Cardiac fibroblast (primary cell): Measurements from ENCODE around the gene MNT.

Experiments used
- DNase-seq, 2 donors: peaks; one replicate each; pipeline versions ENCODE4 v3.0.0 to v3.0.0-alpha.2; 2010; ENCODE audit warnings: low read depth in 2 of 2
- H3K4me3 ChIP-seq, 2 donors: replicated peaks in 1 of 2; 1 replicate in 1 of 2; 2 replicates in 1 of 2; pipeline ENCODE4 v1.5.1; 2011; ENCODE audit warnings: low read depth in 2 of 2, low read length in 2 of 2, mild to moderate bottlenecking in 2 of 2, moderate library complexity in 1 of 2
- TF ChIP-seq, protein P1 (sequence below): IDR thresholded peaks from one replicate; pipeline ENCODE4 v1.5.1; 2011; ENCODE audit warnings: low read depth, mild to moderate bottlenecking, low read length, inconsistent platforms

MNT gene

DNA sequence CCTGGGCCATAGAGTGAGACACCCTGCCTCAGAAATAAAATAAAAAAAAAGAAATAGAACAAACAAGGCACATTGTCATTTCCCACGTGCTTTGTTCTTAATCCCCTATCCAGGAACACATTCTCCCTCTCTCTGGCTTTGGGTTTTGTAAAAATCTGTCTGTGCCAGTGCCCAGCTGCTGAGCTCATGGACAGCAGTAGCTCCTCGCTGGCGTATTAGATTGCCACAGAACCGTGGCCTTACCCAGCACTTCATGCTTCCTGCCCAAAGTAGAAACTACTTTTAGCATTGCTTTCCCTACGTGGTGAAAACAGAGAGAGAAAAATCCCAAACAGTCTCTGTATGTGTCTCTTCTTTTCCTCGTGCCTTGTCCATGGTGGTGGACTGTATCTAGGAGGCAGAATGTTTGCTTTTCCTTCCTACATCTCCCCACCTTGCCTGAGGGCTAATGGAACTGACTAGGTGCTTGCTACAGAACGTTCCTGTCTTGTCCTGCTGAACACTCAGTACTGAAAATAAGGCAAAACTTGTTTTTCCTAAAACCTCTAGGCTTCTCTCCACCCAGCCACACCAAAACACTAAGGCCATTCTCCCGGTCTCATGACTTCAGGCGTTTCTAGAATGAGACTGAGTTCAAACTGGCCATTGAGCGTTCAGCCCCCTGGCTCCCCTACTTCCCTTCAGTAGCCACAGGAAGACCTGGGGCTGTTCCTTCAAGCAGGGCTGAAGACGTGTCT lies 26.1 kb downstream of the MNT start:
- TF ChIP-seq, protein P1, sequence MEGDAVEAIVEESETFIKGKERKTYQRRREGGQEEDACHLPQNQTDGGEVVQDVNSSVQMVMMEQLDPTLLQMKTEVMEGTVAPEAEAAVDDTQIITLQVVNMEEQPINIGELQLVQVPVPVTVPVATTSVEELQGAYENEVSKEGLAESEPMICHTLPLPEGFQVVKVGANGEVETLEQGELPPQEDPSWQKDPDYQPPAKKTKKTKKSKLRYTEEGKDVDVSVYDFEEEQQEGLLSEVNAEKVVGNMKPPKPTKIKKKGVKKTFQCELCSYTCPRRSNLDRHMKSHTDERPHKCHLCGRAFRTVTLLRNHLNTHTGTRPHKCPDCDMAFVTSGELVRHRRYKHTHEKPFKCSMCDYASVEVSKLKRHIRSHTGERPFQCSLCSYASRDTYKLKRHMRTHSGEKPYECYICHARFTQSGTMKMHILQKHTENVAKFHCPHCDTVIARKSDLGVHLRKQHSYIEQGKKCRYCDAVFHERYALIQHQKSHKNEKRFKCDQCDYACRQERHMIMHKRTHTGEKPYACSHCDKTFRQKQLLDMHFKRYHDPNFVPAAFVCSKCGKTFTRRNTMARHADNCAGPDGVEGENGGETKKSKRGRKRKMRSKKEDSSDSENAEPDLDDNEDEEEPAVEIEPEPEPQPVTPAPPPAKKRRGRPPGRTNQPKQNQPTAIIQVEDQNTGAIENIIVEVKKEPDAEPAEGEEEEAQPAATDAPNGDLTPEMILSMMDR, result no peak
- H3K4me3 ChIP-seq, result no peak overlapping the region
- no peak for DNase-seq

DNA sequence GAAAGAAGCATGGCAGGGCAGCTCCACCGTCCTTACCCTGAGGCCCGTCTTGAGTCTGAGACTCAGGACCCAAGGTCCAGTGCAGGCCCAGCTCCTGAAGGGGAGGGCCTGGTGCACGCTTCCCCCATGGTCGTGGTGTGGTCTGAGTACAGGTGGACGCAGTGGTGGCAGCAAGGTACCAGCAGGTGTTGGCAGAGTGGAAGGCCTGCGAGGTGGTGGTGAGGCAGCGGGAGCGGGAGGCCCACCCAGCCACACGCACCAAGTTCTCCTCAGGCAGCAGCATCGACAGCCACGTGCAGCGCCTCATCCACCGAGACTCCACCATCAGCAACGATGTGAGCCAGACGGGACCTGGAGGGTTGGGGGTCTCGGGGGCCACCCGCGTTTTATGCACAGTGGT lies 27.7 kb downstream of the MNT start:
- H3K4me3 ChIP-seq, result no peak overlapping the region
- TF ChIP-seq, protein P1, result no peak
- DNase-seq, result no peak

DNA sequence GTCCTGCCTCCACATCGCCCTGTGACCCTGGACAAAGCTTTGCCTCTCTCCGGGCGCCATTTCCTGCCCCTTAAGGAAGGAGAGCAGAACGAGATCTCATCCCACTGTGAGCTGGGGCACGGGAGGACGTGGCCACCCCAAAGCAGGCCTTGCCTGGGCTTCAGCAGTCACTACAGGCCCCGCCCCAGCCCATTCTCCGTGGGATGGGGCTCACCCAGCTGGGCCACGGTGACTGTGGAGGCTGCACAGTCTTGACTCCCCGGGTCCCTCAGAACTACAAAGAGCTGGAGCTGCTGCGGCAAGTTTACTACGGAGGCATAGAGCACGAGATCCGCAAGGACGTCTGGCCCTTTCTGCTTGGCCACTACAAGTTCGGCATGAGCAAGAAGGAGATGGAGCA lies 28.2 kb downstream of the MNT start:
- no peak for DNase-seq
- H3K4me3 ChIP-seq, result no peak overlapping the region
- TF ChIP-seq, protein P1, result no peak

DNA sequence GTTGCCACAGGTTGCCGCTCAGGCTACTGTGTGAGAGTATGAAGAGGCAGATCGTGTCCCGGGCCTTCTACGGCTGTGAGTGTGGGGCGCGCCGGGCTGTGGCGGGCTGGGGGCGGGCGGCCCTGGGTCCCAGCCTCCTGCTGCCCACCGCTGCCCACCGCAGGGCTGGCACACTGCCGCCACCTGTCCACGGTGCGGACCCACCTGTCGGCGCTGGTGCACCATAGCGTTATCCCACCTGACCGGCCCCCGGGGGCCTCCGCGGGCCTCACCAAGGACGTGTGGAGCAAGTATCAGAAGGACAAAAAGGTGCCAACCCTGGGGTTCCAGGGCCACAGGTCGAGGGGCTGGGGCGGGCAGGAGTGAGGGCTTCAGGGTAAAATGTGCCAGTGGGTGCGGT lies 28.7 kb downstream of the MNT start:
- no peak for DNase-seq
- no peak overlapping the region for H3K4me3 ChIP-seq
- TF ChIP-seq, protein P1, result no peak

DNA sequence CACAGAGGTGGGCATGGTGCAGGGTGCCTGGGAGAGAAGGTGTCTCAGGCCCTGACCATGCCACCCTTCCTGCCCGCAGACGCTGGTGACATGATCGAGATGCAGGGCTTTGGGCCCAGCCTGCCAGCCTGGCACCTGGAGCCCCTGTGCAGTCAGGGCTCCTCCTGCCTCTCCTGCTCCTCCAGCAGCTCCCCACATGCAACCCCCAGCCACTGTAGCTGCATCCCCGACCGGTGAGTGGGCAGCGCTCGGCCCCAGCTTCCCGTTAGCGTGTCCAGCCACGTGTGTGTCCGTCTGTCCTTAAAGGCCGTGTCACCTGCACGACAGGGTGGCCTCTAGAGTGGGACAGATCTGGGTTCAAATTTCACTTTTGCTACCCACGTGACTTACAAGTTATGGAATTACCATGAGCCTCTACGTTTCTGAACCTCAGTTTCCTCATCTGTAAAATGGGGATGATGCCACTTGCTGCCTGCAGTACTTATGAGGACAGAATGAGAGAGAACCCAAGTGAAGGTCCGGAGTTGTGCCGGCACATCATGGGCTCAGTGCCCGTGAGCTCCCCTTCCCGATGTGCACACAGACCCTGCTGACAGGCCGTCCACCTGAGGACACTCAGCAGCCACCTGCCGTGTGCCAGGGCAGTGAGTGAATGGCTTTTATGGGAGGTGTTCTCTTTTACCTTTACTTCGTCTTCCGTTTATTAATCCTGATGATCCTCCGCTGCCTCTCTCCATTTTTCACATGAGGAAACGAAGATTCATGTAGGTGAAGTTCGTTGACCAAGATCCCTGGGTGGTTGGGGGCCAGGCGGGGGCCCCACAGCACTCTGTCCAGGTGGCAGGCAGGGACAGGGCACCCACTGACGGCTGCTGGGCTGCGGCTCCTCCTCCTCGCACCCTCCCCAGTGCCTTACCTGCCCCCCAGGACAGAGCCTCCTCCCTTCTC lies 29.4 kb downstream of the MNT start:
- H3K4me3 ChIP-seq, result no peak overlapping the region
- TF ChIP-seq, protein P1, result no peak
- DNase-seq, result no peak

DNA sequence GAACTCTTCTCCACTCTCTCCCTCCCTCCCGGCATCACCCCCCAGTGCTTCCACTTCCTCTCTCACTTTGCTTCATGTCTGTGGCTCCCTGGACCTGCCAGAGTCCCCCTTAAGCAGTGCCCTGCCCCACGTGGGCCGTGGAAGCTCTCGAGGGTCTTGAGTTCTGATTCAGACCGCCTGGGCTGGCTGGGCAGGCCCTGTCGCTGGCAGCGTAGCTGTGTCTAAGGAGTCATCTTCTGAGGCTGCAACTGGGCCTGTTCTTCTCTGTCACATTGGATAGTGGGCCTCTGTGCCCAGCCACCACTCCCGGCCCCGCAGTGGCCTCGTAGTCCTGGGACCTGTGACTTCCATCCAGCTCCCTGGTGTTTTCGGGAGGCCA lies 30.7 kb downstream of the MNT start:
- no peak overlapping the region for H3K4me3 ChIP-seq
- no peak for DNase-seq
- TF ChIP-seq, protein P1, result no peak
